HepG2 (cell line): ENCODE data around the gene CNBD2. TPM values are rescaled to one million over a fixed set of nuclear protein-coding genes. Genes with fewer than 3 reads are reported as not detected.

Experiments
- ELF4 ChIP-seq: sonication (generic); formaldehyde crosslinking; IDR thresholded peaks from 2 replicates; pipeline ENCODE4 v1.5.0; 2020; ENCODE audit warnings: missing genetic modification reagents, mild to moderate bottlenecking, moderate library complexity, borderline replicate concordance
- ESRRA ChIP-seq: sonication (generic); formaldehyde crosslinking; IDR thresholded peaks from 2 replicates; pipeline ENCODE4 v1.5.1; 2020; ENCODE audit warnings: mild to moderate bottlenecking, low read depth, missing genetic modification reagents
- ETV6 ChIP-seq: sonication (generic); formaldehyde crosslinking; conservative IDR thresholded peaks from 2 replicates; pipeline ENCODE4 v1.4.0; 2020; ENCODE audit warnings: missing genetic modification reagents
- PCBP2 ChIP-seq: fragments of 200-400 bp; formaldehyde crosslinking; optimal IDR thresholded peaks from 2 replicates; pipeline ENCODE3; 2018; ENCODE audit warnings: low read length, low read depth; ENCODE audit not compliant: poor library complexity, severe bottlenecking
- SP2 ChIP-seq: sonication (generic); formaldehyde crosslinking; IDR thresholded peaks from 2 replicates; pipeline ENCODE4 v1.5.1; 2020; ENCODE audit warnings: mild to moderate bottlenecking, missing genetic modification reagents
- TP53 ChIP-seq: sonication (generic); formaldehyde crosslinking; conservative IDR thresholded peaks from 2 replicates; pipeline ENCODE4 v1.4.0; 2020; ENCODE audit warnings: missing genetic modification reagents
- polyA plus RNA-seq, 8 experiments: library from polyadenylated mRNA; depleted of rRNA in 3 of 8; stranded (reverse) in 7 of 8; unstranded in 1 of 8; fragments of >200 nt; fragmentation: Illumina TruSeq in 4 of 8; extraction: Trizol in 4 of 8; gene quantifications; 2 replicates each; pipeline versions ENCODE4 v1.2.1 to v1.2.3, GENCODE V29; 2011 to 2016; ENCODE audit warnings: low read depth in 4 of 8, missing spikeins in 1 of 8, mixed read lengths in 1 of 8; ENCODE audit not compliant: insufficient read depth in 1 of 8
- total RNA-seq, 5 experiments: library from RNA; depleted of rRNA; stranded (reverse); fragments of >200 nt; fragmentation: Illumina TruSeq; extraction: Trizol; gene quantifications; 2 replicates each; pipeline ENCODE4 v1.2.3, GENCODE V29; 2016; ENCODE audit warnings: low read depth in 1 of 5
- TF ChIP-seq, protein P1 (sequence below): fragments of 450-650 bp; IDR thresholded peaks from 2 replicates; pipeline ENCODE4 v1.6.1; 2016
- TF ChIP-seq, protein P2 (sequence below): sonication (generic); formaldehyde crosslinking; IDR thresholded peaks from 2 replicates; pipeline ENCODE4 v1.4.0; 2020; ENCODE audit warnings: missing genetic modification reagents
- TF ChIP-seq, protein P3 (sequence below): sonication (generic); formaldehyde crosslinking; IDR thresholded peaks from 2 replicates; pipeline ENCODE4 v1.5.1; 2020; ENCODE audit warnings: mild to moderate bottlenecking, missing genetic modification reagents, borderline replicate concordance
- TF ChIP-seq, protein P4 (sequence below): sonication (generic); formaldehyde crosslinking; IDR thresholded peaks from 2 replicates; pipeline ENCODE4 v1.5.1; 2020; ENCODE audit warnings: missing genetic modification reagents, mild to moderate bottlenecking, borderline replicate concordance
- TF ChIP-seq, protein P5 (sequence below): IDR thresholded peaks from 2 replicates; pipeline ENCODE4 v1.6.1; 2012; ENCODE audit warnings: inconsistent platforms
- TF ChIP-seq, protein P6 (sequence below): sonication (generic); formaldehyde crosslinking; IDR thresholded peaks from 2 replicates; pipeline ENCODE4 v1.5.1; 2020; ENCODE audit warnings: missing genetic modification reagents, mild to moderate bottlenecking, borderline replicate concordance

CNBD2 gene
- total and polyA plus RNA-seq, 2 of the 13 experiments (the other 11 are each of a cell fraction or from before 2014, with no cell fraction given) = 12.4 to 22.8 TPM

DNA sequence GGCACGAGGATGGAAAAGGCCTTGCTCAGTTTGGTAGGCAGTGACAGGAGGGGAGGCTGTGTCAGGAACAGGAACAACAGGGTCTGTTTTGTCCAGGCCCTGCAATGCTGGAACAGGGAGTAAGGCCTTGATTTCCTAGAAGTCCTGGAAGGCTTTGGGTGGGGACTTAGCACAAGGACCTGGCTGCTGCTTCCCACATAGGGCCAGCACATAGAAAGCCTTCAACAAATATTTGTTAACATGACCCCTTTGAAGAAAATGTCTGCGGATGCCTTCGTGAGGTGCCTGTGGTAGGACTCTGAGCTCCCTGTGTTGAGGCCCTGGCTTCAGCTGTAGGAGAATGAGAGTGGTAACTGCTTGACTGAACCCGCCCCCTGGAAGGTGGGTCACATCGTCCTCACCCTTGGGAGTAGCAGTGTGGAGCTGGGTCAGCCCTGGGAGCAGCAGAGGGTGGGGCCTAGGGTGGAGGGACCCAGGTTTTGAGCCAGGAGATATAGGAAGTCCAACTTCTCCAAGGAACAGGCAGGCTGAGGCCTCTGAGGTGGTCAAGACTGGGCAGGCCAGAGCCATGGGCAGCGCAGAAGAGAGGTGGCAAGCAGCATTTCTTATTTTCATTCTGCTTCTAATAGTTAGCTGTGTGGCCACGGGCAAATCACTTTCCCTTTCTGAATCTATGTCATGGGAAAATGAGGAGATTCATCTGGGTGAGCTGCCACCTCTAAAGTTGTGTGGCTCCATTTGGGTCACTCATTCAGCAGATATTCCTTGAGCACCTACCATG is 50.0 kb downstream of the CNBD2 start (continued):
- TF ChIP-seq, protein P1, sequence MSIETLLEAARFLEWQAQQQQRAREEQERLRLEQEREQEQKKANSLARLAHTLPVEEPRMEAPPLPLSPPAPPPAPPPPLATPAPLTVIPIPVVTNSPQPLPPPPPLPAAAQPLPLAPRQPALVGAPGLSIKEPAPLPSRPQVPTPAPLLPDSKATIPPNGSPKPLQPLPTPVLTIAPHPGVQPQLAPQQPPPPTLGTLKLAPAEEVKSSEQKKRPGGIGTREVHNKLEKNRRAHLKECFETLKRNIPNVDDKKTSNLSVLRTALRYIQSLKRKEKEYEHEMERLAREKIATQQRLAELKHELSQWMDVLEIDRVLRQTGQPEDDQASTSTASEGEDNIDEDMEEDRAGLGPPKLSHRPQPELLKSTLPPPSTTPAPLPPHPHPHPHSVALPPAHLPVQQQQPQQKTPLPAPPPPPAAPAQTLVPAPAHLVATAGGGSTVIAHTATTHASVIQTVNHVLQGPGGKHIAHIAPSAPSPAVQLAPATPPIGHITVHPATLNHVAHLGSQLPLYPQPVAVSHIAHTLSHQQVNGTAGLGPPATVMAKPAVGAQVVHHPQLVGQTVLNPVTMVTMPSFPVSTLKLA = no peak
- TF ChIP-seq, protein P2, sequence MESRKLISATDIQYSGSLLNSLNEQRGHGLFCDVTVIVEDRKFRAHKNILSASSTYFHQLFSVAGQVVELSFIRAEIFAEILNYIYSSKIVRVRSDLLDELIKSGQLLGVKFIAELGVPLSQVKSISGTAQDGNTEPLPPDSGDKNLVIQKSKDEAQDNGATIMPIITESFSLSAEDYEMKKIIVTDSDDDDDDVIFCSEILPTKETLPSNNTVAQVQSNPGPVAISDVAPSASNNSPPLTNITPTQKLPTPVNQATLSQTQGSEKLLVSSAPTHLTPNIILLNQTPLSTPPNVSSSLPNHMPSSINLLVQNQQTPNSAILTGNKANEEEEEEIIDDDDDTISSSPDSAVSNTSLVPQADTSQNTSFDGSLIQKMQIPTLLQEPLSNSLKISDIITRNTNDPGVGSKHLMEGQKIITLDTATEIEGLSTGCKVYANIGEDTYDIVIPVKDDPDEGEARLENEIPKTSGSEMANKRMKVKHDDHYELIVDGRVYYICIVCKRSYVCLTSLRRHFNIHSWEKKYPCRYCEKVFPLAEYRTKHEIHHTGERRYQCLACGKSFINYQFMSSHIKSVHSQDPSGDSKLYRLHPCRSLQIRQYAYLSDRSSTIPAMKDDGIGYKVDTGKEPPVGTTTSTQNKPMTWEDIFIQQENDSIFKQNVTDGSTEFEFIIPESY (CRISPR knock-in tag) = no peak
- TF ChIP-seq SP2 = no peak
- TF ChIP-seq, protein P3, sequence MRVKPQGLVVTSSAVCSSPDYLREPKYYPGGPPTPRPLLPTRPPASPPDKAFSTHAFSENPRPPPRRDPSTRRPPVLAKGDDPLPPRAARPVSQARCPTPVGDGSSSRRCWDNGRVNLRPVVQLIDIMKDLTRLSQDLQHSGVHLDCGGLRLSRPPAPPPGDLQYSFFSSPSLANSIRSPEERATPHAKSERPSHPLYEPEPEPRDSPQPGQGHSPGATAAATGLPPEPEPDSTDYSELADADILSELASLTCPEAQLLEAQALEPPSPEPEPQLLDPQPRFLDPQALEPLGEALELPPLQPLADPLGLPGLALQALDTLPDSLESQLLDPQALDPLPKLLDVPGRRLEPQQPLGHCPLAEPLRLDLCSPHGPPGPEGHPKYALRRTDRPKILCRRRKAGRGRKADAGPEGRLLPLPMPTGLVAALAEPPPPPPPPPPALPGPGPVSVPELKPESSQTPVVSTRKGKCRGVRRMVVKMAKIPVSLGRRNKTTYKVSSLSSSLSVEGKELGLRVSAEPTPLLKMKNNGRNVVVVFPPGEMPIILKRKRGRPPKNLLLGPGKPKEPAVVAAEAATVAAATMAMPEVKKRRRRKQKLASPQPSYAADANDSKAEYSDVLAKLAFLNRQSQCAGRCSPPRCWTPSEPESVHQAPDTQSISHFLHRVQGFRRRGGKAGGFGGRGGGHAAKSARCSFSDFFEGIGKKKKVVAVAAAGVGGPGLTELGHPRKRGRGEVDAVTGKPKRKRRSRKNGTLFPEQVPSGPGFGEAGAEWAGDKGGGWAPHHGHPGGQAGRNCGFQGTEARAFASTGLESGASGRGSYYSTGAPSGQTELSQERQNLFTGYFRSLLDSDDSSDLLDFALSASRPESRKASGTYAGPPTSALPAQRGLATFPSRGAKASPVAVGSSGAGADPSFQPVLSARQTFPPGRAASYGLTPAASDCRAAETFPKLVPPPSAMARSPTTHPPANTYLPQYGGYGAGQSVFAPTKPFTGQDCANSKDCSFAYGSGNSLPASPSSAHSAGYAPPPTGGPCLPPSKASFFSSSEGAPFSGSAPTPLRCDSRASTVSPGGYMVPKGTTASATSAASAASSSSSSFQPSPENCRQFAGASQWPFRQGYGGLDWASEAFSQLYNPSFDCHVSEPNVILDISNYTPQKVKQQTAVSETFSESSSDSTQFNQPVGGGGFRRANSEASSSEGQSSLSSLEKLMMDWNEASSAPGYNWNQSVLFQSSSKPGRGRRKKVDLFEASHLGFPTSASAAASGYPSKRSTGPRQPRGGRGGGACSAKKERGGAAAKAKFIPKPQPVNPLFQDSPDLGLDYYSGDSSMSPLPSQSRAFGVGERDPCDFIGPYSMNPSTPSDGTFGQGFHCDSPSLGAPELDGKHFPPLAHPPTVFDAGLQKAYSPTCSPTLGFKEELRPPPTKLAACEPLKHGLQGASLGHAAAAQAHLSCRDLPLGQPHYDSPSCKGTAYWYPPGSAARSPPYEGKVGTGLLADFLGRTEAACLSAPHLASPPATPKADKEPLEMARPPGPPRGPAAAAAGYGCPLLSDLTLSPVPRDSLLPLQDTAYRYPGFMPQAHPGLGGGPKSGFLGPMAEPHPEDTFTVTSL (CRISPR knock-in tag) = no peak
- no peak for TF ChIP-seq ETV6 (CRISPR knock-in tag)
- no peak for TF ChIP-seq ESRRA (CRISPR knock-in tag)
- TF ChIP-seq PCBP2 = no peak
- TF ChIP-seq, protein P4, sequence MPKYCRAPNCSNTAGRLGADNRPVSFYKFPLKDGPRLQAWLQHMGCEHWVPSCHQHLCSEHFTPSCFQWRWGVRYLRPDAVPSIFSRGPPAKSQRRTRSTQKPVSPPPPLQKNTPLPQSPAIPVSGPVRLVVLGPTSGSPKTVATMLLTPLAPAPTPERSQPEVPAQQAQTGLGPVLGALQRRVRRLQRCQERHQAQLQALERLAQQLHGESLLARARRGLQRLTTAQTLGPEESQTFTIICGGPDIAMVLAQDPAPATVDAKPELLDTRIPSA = no peak
- TF ChIP-seq TP53 (CRISPR knock-in tag) = no peak
- no peak for TF ChIP-seq ELF4 (CRISPR knock-in tag)
- TF ChIP-seq, protein P5, sequence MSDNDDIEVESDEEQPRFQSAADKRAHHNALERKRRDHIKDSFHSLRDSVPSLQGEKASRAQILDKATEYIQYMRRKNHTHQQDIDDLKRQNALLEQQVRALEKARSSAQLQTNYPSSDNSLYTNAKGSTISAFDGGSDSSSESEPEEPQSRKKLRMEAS = 0 out of 2 replicates have a peak, but pooled peaks have one; percentile 8
- TF ChIP-seq, protein P6, sequence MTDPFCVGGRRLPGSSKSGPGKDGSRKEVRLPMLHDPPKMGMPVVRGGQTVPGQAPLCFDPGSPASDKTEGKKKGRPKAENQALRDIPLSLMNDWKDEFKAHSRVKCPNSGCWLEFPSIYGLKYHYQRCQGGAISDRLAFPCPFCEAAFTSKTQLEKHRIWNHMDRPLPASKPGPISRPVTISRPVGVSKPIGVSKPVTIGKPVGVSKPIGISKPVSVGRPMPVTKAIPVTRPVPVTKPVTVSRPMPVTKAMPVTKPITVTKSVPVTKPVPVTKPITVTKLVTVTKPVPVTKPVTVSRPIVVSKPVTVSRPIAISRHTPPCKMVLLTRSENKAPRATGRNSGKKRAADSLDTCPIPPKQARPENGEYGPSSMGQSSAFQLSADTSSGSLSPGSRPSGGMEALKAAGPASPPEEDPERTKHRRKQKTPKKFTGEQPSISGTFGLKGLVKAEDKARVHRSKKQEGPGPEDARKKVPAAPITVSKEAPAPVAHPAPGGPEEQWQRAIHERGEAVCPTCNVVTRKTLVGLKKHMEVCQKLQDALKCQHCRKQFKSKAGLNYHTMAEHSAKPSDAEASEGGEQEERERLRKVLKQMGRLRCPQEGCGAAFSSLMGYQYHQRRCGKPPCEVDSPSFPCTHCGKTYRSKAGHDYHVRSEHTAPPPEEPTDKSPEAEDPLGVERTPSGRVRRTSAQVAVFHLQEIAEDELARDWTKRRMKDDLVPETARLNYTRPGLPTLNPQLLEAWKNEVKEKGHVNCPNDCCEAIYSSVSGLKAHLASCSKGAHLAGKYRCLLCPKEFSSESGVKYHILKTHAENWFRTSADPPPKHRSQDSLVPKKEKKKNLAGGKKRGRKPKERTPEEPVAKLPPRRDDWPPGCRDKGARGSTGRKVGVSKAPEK = peak; percentile 28; the same call in 1 of the 2 replicates
